ENCODE data around the gene GOLGA6L4. TPM values are rescaled to one million over a fixed set of nuclear protein-coding genes. Genes with fewer than 3 reads are reported as not detected.
"Not testable (repeated sequence)": the region's sequence is repeated elsewhere in the genome, so short reads cannot be mapped to it uniquely, and the experiment has no call there.

The GOLGA6L4 gene, protein sequence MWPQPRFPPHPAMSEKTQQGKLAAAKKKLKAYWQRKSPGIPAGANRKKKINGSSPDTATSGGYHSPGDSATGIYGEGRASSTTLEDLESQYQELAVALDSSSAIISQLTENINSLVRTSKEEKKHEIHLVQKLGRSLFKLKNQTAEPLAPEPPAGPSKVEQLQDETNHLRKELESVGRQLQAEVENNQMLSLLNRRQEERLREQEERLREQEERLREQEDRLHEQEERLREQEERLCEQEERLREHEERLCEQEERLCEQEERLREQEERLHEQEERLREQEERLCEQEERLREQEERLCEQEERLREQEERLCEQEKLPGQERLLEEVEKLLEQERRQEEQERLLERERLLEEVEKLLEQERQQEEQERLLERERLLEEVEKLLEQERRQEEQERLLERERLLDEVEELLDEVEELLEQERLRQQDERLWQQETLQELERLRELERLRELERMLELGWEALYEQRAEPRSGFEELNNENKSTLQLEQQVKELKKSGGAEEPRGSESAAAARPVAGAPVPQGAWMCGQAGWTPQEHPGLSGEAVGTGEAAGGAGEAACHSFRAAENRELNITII
- total RNA-seq: 1 to 10 TPM in 8 of 9 donors, under 1 TPM in 1; 0.66 to 5.0 (median 3.6) TPM
- 10 to 100 TPM in 2 of 3 donors, under 1 TPM in 1; 0.92 to 17.1 (median 15.8) TPM for polyA plus RNA-seq
- long read RNA-seq, donor 1: 0 reads
- long read RNA-seq, donor 2: 0 reads
- long read RNA-seq, donor 3: 0 reads
- long read RNA-seq, donor 4: 0 reads
- long read RNA-seq, donor 5, partial matches to known transcripts: 1 of 1 reads
- long read RNA-seq, donor 5, other reads (novel, unspliced or antisense): 0 of 1 reads
- long read RNA-seq, donor 6: 0 reads
- long read RNA-seq, donor 7: 0 reads
- long read RNA-seq, donor 8: 0 reads
- long read RNA-seq, donor 9: 0 reads
- long read RNA-seq, donor 10: 0 reads

DNA sequence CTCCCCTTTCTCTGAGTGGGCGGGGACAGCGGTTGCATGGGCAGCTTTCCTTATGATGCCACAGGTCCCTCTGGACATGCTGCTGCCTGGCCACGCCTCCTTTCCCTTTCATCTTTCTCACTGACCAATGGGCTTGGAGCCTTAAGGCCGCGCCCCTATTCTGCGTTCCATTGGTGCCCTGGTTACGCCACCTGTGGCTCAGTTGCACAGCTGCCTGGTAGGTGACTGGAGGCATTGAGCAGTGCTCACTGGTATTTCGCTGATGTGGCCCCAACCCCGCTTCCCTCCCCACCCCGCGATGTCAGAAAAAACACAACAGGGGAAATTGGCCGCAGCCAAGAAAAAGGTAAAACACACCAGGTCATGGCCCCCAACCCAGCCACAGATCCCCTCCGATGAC lies at the start of gene GOLGA6L4:
Gene GOLGA6L4, plus strand, starts transcription at position 201 of the 400 bp plus-strand sequence. Its CDS starts 62 bp downstream, at position 263.
- H3K36me3 ChIP-seq (replicated peaks in 1 of 2); H3K27me3 ChIP-seq; H3K27ac ChIP-seq; H3K4me3 ChIP-seq; H3K4me1 ChIP-seq (replicated peaks in 1 of 2); H3K9me3 ChIP-seq (replicated peaks in 1 of 3); intact Hi-C loops (cut with DNase I): not testable (repeated sequence)
- peak in 1 of 7 donors; percentile 48 for DNase-seq
- 91% methylated on average over 5 of the region's 13 CpGs; no CpG with 5 or more reads in 3 of the 4 donors for WGBS, 4 donors

GRCh38 chr15:84192982-84193381 lies 42.6 kb upstream of the GOLGA6L4 start:
- no CpG with 5 or more reads among the region's 5 CpGs for WGBS, 4 donors
- H3K36me3 ChIP-seq (replicated peaks in 1 of 2); H3K9me3 ChIP-seq (replicated peaks in 1 of 3); H3K4me3 ChIP-seq; H3K27ac ChIP-seq; intact Hi-C loops (cut with DNase I); DNase-seq; H3K27me3 ChIP-seq; H3K4me1 ChIP-seq (replicated peaks in 1 of 2): not testable (repeated sequence)

DNA sequence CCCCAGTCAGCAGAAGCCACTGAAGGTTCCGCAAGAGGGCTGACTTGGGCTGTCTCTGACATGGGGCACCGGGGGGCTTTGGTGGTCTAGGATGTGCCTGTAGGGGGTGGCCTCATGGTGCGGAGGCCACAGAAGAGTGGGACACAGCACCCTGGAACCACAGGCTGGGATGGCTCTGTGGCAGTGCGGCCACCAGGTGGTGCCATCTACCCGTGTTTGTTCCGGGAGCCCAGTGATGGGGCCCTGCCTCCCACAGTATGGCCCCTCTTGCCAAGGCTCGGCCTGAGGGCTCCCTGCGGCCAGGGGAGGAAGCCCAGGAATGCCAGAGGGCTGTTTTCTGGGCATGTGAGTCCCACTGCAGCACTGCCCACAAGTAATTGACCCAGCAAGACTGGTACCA lies 40.0 kb upstream of the GOLGA6L4 start:
- H3K36me3 ChIP-seq (replicated peaks in 1 of 2); H3K9me3 ChIP-seq (replicated peaks in 1 of 3); H3K27me3 ChIP-seq; DNase-seq; H3K27ac ChIP-seq; H3K4me1 ChIP-seq (replicated peaks in 1 of 2); H3K4me3 ChIP-seq; intact Hi-C loops (cut with DNase I): not testable (repeated sequence)
- no CpG with 5 or more reads among the region's 8 CpGs for WGBS, 4 donors

DNA sequence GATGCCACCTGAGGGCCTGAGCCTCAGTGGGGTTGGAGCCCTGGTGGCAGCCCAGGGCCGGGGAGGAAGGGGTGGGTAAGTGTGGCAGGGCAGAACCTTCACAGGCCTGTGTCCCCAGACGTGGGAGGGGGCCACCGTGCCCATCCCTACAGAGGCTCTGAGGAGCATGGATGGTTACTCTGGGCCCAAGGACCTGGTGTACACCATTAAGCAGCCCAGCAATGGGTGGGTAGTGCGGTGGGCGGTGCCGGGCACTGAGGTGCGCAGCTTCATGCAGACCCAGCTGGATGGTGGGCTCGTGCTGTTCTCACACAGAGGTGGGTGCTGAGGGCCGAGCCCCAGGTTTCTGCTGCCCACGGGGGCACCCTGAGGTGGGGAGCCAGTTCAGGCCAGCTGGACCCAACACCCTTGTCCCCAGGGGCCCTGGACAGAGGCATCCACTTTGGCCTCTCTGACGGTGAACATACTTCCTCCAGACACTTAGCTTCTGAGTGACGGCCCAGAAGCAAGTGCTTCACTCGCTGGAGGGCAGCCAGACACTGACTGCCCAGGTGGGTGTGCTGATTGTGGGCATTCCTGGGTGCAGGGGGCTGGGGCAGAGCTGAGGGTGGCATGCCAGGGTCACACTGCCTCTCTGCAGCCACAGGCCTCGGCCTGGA lies 38.9 kb upstream of the GOLGA6L4 start:
- H3K36me3 ChIP-seq (replicated peaks in 1 of 2); DNase-seq; H3K27me3 ChIP-seq; H3K27ac ChIP-seq; H3K4me3 ChIP-seq; H3K4me1 ChIP-seq (replicated peaks in 1 of 2); H3K9me3 ChIP-seq (replicated peaks in 1 of 3); intact Hi-C loops (cut with DNase I): not testable (repeated sequence)
- no CpG with 5 or more reads among the region's 14 CpGs for WGBS, 4 donors

DNA sequence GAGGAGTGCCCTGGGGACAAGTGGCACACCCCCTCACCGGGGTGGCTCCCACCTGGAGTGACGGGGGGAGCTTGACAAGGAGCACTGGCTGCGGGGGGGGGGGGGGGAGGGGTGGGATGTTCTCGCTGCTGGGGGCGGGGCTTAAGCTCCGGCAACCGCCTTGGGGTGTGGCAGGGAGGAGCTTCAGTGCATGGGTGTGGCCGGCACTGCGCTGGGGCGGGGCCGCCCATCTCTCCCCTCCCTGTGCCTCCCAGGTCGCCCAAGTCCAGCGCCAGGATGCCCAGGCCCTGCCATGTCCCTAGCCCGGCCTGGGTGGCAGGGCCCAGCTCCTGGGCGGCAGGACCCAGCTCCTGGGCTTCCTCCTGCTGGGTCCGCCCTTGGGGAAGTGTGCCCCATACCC lies 35.7 kb upstream of the GOLGA6L4 start:
- H3K4me1 ChIP-seq (replicated peaks in 1 of 2); intact Hi-C loops (cut with DNase I); H3K9me3 ChIP-seq (replicated peaks in 1 of 3); H3K27ac ChIP-seq; H3K36me3 ChIP-seq (replicated peaks in 1 of 2); H3K4me3 ChIP-seq; H3K27me3 ChIP-seq: not testable (repeated sequence)
- WGBS, 4 donors: no CpG with 5 or more reads among the region's 16 CpGs
- peak in 3 of 7 donors; percentile 1 to 11 (median 4) for DNase-seq

DNA sequence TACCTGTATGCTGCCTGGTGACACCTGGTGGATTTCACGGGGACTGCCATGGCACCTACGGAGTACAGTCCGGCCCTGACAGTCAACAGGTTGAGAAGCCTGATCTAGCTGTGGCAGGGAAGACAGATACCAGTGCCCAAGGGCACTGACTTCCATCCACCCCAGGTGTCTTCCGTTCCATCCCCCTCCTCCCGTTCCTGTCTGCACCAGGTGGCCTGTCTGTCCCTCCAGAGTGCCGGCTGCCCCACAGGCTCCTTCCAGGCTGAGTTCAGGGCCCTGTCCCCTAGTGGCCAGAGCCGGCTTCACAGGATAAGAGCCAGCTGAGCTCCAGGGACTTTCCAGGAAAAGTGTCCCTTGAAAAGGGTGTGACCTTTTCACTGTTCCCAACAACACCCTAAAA lies 10.9 kb downstream of the GOLGA6L4 start:
- H3K27me3 ChIP-seq; H3K27ac ChIP-seq; H3K4me3 ChIP-seq; H3K36me3 ChIP-seq (replicated peaks in 1 of 2); H3K9me3 ChIP-seq (replicated peaks in 1 of 3); H3K4me1 ChIP-seq (replicated peaks in 1 of 2); intact Hi-C loops (cut with DNase I): not testable (repeated sequence)
- TF ChIP-seq, protein P1, sequence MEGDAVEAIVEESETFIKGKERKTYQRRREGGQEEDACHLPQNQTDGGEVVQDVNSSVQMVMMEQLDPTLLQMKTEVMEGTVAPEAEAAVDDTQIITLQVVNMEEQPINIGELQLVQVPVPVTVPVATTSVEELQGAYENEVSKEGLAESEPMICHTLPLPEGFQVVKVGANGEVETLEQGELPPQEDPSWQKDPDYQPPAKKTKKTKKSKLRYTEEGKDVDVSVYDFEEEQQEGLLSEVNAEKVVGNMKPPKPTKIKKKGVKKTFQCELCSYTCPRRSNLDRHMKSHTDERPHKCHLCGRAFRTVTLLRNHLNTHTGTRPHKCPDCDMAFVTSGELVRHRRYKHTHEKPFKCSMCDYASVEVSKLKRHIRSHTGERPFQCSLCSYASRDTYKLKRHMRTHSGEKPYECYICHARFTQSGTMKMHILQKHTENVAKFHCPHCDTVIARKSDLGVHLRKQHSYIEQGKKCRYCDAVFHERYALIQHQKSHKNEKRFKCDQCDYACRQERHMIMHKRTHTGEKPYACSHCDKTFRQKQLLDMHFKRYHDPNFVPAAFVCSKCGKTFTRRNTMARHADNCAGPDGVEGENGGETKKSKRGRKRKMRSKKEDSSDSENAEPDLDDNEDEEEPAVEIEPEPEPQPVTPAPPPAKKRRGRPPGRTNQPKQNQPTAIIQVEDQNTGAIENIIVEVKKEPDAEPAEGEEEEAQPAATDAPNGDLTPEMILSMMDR (IDR thresholded peaks at IDR 0.05): peak in 2 of 6 experiments; percentile 12 to 32
- DNase-seq: peak in 2 of 7 donors; percentile 5 to 10
- 0 to 63% methylated on average over 3 of the region's 7 CpGs; no CpG with 5 or more reads in 2 of the 4 donors for WGBS, 4 donors

Small RNA genes lying within 50 kb of the gene (small RNA-seq; reads per million reads assigned to genes)
- 0 reads per million in 2 donors for gene RN7SL331P
- gene UBE2Q2P8: 0 reads per million in 2 donors
